ENCODE data around the gene RASGEF1B. TPM values are rescaled to one million over a fixed set of nuclear protein-coding genes. Genes with fewer than 3 reads are reported as not detected.

RASGEF1B gene
- total RNA-seq, 2 donors from 2014 or later: 3.9 to 18.5 TPM

DNA sequence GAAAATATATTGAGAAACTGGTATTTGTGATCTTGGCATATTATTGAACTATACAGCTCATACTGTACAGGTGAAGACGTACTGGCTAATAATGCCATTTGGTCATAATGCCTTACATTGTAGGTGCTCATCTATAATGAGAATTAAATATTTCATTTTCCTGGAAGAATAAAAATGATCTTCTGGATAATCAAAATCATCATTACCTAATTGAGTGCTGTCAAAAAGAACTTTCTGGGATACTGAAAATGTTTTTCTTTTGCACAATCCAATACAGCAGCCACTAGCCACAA lies 4.1 kb downstream of the RASGEF1B start:
- DNase-seq (ENCODE audit: low spot score): no peak
- no peak overlapping the region for H3K4me3 Mint-ChIP-seq
- no peak for ATAC-seq
- no peak overlapping the region for H3K27ac Mint-ChIP-seq
- no peaks in the 10 kb centered on the region for H3K27me3 Mint-ChIP-seq
- no peaks in the 10 kb centered on the region for H3K9me3 Mint-ChIP-seq
- H3K36me3 Mint-ChIP-seq: no peaks in the 10 kb centered on the region
- H3K4me1 Mint-ChIP-seq (ENCODE audit: low read depth in 2 of 2): peaks cover 42 to 46% of the 10 kb centered on the region in 2 donors

DNA sequence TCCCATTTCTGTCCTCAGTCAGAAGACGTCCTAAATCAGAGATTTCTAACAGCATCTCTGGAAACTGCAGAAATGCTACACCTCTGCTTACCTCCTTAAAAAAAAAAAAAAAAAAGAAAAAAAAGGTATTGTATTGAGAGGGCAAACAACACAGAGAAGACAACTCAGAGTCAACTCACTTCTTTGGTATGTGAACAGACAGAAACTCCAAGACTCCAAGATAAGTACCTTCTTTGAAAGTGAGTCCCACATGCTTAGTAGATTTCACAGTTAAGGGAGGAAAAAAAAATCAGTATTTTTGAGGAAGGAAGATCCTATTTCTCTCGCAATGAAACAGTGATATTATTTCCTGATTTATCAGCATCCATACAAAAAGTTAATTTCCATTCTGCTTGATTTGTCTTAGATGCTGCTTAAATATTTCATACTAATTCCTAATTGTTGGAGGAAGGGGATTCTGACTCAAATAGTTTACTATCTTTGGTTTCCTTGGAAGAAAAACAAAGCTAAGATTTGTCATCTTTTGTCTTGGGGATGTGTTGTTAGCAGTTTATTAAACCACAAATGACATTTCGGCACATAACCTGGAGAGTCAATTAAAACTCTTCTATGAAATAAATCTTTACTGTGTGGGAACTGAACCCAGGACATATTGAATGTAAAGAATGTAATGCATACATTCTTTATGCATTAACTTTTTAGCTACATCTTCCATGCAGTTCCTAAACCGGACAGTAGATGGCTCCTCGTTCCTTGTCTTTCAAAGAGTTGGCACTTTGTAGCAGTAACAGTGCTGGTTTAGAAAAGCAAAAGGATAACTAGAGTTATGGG lies 4.7 kb downstream of the RASGEF1B start:
- Mint-ChIP-seq H3K27ac (no peak overlapping the region), H3K36me3 (no peaks in the 10 kb centered on the region), H3K27me3 (no peaks in the 10 kb centered on the region), H3K4me3 (no peak overlapping the region), H3K4me1 (ENCODE audit: low read depth in 2 of 2) (peaks cover 36 to 45% of the 10 kb centered on the region in 2 donors), H3K9me3 (no peaks in the 10 kb centered on the region)
- DNase-seq (ENCODE audit: low spot score) (peak; percentile 77), ATAC-seq (no peak)

DNA sequence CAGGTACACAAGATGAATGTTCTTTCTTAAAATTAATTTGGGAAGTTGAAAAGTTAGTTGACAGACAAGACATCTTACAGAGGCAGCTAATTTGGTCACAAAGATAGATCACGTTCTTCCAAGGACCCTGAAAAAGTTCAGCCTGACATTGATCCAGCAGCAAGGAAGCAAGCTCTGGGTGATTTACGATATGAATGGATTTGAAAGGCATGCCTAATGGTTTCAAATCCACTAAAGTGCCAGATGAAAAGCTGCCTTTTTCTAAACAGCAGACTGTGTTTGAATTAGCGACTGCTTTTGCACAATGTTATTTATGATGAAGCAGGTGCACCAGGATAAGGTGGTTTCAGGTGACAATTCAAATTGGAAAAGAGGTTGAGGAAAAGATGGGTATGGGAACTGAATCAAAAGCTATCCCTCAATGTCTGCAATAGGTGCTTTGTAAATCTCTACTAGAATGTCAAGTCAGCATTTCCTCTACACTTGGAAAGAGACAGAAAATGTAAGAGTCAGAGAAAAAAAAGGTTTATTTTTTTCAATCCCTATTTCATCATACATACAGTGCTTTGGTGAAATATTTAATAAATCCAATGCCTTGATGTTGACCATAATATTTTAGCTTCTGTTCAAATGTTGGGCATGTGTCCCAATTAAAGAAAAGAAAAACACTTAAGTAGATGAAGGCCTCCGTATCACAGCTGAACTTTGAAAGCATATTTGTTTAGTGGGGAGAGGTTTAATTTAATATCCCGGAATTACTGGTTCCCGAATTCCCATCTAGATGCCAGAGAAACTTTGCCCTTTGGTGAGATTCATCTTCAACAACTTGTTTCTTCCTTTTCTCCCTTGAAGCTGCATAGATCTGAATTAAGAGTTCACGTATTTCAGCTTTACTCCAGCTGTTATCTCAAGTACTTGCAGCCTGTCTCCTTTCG lies 6.0 kb downstream of the RASGEF1B start:
- H3K4me3 Mint-ChIP-seq: no peak overlapping the region
- peaks cover 28 to 46% of the 10 kb centered on the region in 2 donors for H3K4me1 Mint-ChIP-seq (ENCODE audit: low read depth in 2 of 2)
- H3K27me3 Mint-ChIP-seq: no peaks in the 10 kb centered on the region
- no peak overlapping the region for H3K27ac Mint-ChIP-seq
- DNase-seq (ENCODE audit: low spot score) (no peak), ATAC-seq (no peak)
- no peaks in the 10 kb centered on the region for H3K9me3 Mint-ChIP-seq
- no peaks in the 10 kb centered on the region for H3K36me3 Mint-ChIP-seq

- Mint-ChIP-seq H3K36me3 (peaks cover 13% of the 10 kb centered on the region), H3K27ac (no peak overlapping the region), H3K9me3 (no peaks in the 10 kb centered on the region), H3K4me3 (no peak overlapping the region), H3K4me1 (ENCODE audit: low read depth in 2 of 2) (peaks cover 5 to 27% of the 10 kb centered on the region in 2 donors), H3K27me3 (no peaks in the 10 kb centered on the region)
- DNase-seq (ENCODE audit: low spot score) (no peak), ATAC-seq (no peak)
These were observed 10.9 kb downstream of the RASGEF1B start for GRCh38 chr4:81460834-81461233.

DNA sequence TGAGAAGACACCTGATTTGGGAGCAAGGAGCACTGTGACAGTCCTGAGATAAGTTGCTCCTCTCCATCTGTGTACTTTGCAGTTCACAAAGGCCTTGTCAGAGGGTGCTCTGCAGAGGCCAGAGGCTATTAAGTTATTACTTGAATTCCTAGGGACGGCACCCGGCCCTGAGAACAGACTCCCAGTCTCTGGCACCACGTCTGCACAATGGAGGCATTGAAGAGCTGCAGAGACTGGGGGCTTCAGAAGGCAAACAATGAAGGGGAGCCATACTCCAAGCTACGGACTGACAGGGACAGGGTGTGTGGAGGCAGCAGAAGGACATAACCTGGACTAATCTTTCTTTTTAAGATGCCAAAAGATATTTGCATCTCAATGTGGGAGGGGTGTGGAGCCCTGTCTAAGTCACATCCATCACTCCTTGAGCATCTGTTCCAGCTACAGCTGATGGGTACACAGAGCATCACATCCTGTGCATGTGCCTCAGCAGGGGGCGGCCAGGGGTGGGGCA lies 11.5 kb downstream of the RASGEF1B start:
- ATAC-seq (no peak), DNase-seq (ENCODE audit: low spot score) (no peak)
- Mint-ChIP-seq H3K27ac (no peak overlapping the region), H3K9me3 (no peaks in the 10 kb centered on the region), H3K27me3 (no peaks in the 10 kb centered on the region), H3K36me3 (peaks cover 16% of the 10 kb centered on the region), H3K4me3 (no peak overlapping the region), H3K4me1 (ENCODE audit: low read depth in 2 of 2) (peaks cover 5 to 27% of the 10 kb centered on the region in 2 donors)

GRCh38 chr4:81459228-81459627 lies 12.5 kb downstream of the RASGEF1B start:
- no peak for ATAC-seq
- H3K36me3 Mint-ChIP-seq: peaks cover 16% of the 10 kb centered on the region

GRCh38 chr4:81457921-81458520 lies 13.7 kb downstream of the RASGEF1B start:
- Mint-ChIP-seq H3K9me3 (no peaks in the 10 kb centered on the region), H3K4me3 (no peak overlapping the region), H3K4me1 (ENCODE audit: low read depth in 2 of 2) (peaks cover 12 to 29% of the 10 kb centered on the region in 2 donors), H3K27me3 (no peaks in the 10 kb centered on the region), H3K27ac (no peak overlapping the region), H3K36me3 (peaks cover 22% of the 10 kb centered on the region)
- ATAC-seq (no peak), DNase-seq (ENCODE audit: low spot score) (no peak)

More at GRCh38 chr4:81459228-81459627, 12.5 kb downstream of the RASGEF1B start:
- Mint-ChIP-seq H3K9me3 (no peaks in the 10 kb centered on the region), H3K27me3 (no peaks in the 10 kb centered on the region), H3K4me3 (no peak overlapping the region), H3K4me1 (ENCODE audit: low read depth in 2 of 2) (peaks cover 9 to 24% of the 10 kb centered on the region in 2 donors), H3K27ac (no peak overlapping the region)
- no peak for DNase-seq (ENCODE audit: low spot score)

DNA sequence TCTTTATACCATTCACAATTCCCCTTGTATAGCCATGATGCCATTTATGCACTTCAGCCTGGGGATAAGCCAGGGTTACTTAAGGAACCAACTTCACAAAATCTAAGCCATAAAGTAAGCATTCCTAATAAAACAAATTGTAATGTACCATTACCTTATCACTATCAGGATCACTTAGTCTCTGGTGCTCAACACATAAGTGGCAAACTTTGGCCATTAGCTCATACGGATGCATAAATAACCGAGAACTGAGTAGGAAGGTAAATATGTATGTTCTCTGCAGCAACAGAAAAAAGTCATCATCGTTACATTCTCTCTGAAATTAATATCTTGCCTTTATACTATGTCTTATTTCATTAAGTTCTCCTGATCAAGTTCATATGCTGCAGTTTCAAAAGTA lies 14.4 kb downstream of the RASGEF1B start:
- Mint-ChIP-seq H3K27ac (no peak overlapping the region), H3K4me3 (no peak overlapping the region), H3K4me1 (ENCODE audit: low read depth in 2 of 2) (peaks cover 12 to 25% of the 10 kb centered on the region in 2 donors), H3K36me3 (peaks cover 27% of the 10 kb centered on the region), H3K9me3 (no peaks in the 10 kb centered on the region), H3K27me3 (no peaks in the 10 kb centered on the region)
- no peak for ATAC-seq
- DNase-seq (ENCODE audit: low spot score): no peak

- Mint-ChIP-seq H3K4me1 (ENCODE audit: low read depth in 2 of 2) (peaks cover 12 to 20% of the 10 kb centered on the region in 2 donors), H3K27me3 (no peaks in the 10 kb centered on the region), H3K4me3 (no peak overlapping the region), H3K27ac (peak overlapping the region in 1 of 2 donors; percentile 18), H3K9me3 (no peaks in the 10 kb centered on the region), H3K36me3 (peaks cover 27% of the 10 kb centered on the region)
- ATAC-seq (no peak), DNase-seq (ENCODE audit: low spot score) (no peak)
These were observed 15.8 kb downstream of the RASGEF1B start for GRCh38 chr4:81455897-81456296.

DNA sequence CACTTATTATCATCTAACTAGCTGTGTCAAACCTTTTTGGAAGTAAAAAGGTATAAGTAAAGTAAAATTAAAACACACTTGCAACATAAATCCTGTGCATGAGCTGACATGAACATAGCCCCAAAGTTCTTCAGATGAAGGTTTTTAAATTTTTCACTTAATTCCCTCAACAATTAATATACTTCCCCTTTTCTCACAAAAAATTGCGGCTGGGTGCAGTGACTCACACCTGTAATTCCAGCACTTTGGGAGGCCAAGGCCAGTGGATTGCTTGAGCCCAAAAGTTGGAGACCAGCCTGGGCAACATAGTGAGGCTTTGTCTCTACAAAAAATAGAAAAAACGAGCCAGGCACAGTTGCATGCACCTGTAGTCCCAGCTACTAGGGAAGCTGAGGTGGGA lies 16.8 kb downstream of the RASGEF1B start:
- no peak overlapping the region for H3K4me3 Mint-ChIP-seq
- H3K27me3 Mint-ChIP-seq: no peaks in the 10 kb centered on the region
- peak overlapping the region in 1 of 2 donors; percentile 53 for H3K27ac Mint-ChIP-seq
- peaks cover 12 to 16% of the 10 kb centered on the region in 2 donors for H3K4me1 Mint-ChIP-seq (ENCODE audit: low read depth in 2 of 2)
- ATAC-seq: no peak
- no peak for DNase-seq (ENCODE audit: low spot score)
- no peaks in the 10 kb centered on the region for H3K9me3 Mint-ChIP-seq
- peaks cover 27% of the 10 kb centered on the region for H3K36me3 Mint-ChIP-seq

GRCh38 chr4:81454499-81454898 lies 17.2 kb downstream of the RASGEF1B start:
- Mint-ChIP-seq H3K4me3 (no peak overlapping the region), H3K27ac (peak overlapping the region; percentile 53 to 57), H3K36me3 (peaks cover 27% of the 10 kb centered on the region)

GRCh38 chr4:81453024-81453423 lies 18.7 kb downstream of the RASGEF1B start:
- ATAC-seq (no peak), DNase-seq (ENCODE audit: low spot score) (no peak)
- Mint-ChIP-seq H3K4me3 (no peak overlapping the region), H3K9me3 (no peaks in the 10 kb centered on the region), H3K27me3 (no peaks in the 10 kb centered on the region), H3K4me1 (ENCODE audit: low read depth in 2 of 2) (peaks cover 12 to 15% of the 10 kb centered on the region in 2 donors), H3K27ac (peak overlapping the region in 1 of 2 donors; percentile 44), H3K36me3 (peaks cover 29% of the 10 kb centered on the region)

More at GRCh38 chr4:81454499-81454898, 17.2 kb downstream of the RASGEF1B start:
- DNase-seq (ENCODE audit: low spot score) (no peak), ATAC-seq (peak; percentile 64 to 81)
- H3K9me3 Mint-ChIP-seq: no peaks in the 10 kb centered on the region
- no peaks in the 10 kb centered on the region for H3K27me3 Mint-ChIP-seq
- peaks cover 12 to 15% of the 10 kb centered on the region in 2 donors for H3K4me1 Mint-ChIP-seq (ENCODE audit: low read depth in 2 of 2)

DNA sequence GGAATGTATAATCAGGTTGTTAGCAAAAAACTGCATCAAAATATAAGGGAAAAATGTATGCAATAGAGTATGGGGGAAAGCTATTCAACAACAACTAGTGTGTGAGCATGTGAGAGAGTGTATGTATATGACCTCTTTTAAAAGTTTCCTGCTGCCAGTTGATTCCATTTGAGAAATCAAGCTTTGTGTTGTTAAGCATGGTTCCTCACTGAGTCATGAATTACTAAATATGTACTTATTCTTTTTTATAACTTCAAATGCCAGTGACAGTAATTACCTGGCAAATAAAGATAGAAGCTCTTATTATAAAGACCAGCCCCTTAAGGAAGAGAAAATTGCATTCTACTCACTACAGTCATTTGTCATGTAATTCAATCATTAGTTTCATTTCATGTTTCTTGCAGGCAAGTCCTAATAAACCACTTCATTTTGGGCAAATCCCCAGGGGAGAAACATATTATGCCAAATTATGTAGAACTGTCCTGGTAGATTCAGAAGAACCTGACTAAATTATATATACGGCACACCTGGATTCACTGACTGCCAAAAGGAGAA lies 19.2 kb downstream of the RASGEF1B start:
- ATAC-seq: no peak
- no peak overlapping the region for H3K4me3 Mint-ChIP-seq
- DNase-seq (ENCODE audit: low spot score): no peak
- no peak overlapping the region for H3K27ac Mint-ChIP-seq
- H3K9me3 Mint-ChIP-seq: no peaks in the 10 kb centered on the region
- H3K4me1 Mint-ChIP-seq (ENCODE audit: low read depth in 2 of 2): peaks cover 12 to 15% of the 10 kb centered on the region in 2 donors
- H3K36me3 Mint-ChIP-seq: peaks cover 31% of the 10 kb centered on the region
- H3K27me3 Mint-ChIP-seq: no peaks in the 10 kb centered on the region

All from natural killer cell treated with Interleukin-12 subunit alpha and Interleukin-12 subunit beta and Interleukin-15 and Interleukin-18, amount 100 ng/mL, for 72 hours (primary cell).